ENCODE data around the gene SCGB1D1. TPM values are rescaled to one million over a fixed set of nuclear protein-coding genes. Genes with fewer than 3 reads are reported as not detected.
"Not testable (repeated sequence)": the region's sequence is repeated elsewhere in the genome, so short reads cannot be mapped to it uniquely, and the experiment has no call there.

Gene SCGB1D1
- total and polyA plus RNA-seq, 2 donors: not detected

DNA sequence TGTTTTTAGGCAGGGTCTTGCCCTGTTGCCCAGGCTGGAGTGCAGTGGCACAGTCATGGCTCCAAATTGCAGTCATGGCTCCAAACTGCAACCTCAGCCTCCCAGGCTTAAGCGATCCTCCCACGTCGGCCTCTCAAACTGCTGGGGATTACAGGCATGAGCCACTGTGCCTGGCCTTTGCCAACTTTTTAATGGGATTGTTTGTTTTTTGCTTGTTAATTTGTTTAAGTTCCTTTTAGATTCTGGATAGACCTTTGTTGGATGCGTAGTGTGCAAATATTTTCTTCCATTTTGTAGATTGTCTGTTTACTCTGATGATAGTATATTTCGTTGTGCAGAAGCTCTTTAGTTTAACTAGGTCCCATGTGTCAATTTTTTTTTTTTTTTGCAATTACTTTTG is 10.0 kb upstream of the SCGB1D1 start:
- H3K4me3 ChIP-seq (ENCODE audit: low read depth, low read length): no peak overlapping the region
- WGBS: 81% methylated on average over 5 of the region's 5 CpGs
- H3K27ac ChIP-seq (ENCODE audit: low read depth): no peak overlapping the region

DNA sequence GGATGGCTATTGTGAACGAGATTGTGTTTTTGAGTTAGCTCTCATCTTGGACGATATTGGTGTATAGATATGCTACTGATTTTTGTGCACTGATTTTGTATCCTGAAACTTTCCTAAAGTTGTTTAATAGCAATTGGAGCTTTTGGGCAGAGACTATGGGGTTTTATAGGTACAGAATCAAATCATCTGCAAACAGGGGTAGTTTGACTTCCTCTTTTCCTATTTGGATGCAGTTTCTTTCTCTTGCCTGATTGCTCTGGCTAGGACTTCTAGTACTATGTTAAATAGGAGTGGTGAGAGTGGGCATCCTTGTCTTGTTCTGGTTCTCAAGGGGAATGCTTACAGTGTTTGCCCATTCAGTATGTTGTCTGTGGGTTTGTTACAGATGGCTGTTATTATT is 8.9 kb upstream of the SCGB1D1 start:
- no peaks in the 10 kb centered on the region for H3K36me3 ChIP-seq (ENCODE audit: insufficient read depth)
- H3K4me3 ChIP-seq (ENCODE audit: low read depth, low read length): no peak overlapping the region
- H3K27ac ChIP-seq (ENCODE audit: low read depth): no peak overlapping the region
- DNase-seq (ENCODE audit: extremely low spot score): no peak
- 64% methylated on average over 2 of the region's 2 CpGs for WGBS
- no peaks in the 10 kb centered on the region for H3K4me1 ChIP-seq (ENCODE audit: insufficient read depth)

More for the DNA sequence above, 10.0 kb upstream of the SCGB1D1 start:
- H3K4me1 ChIP-seq (ENCODE audit: insufficient read depth): no peaks in the 10 kb centered on the region
- no peak for DNase-seq (ENCODE audit: extremely low spot score)
- H3K36me3 ChIP-seq (ENCODE audit: insufficient read depth): no peaks in the 10 kb centered on the region

DNA sequence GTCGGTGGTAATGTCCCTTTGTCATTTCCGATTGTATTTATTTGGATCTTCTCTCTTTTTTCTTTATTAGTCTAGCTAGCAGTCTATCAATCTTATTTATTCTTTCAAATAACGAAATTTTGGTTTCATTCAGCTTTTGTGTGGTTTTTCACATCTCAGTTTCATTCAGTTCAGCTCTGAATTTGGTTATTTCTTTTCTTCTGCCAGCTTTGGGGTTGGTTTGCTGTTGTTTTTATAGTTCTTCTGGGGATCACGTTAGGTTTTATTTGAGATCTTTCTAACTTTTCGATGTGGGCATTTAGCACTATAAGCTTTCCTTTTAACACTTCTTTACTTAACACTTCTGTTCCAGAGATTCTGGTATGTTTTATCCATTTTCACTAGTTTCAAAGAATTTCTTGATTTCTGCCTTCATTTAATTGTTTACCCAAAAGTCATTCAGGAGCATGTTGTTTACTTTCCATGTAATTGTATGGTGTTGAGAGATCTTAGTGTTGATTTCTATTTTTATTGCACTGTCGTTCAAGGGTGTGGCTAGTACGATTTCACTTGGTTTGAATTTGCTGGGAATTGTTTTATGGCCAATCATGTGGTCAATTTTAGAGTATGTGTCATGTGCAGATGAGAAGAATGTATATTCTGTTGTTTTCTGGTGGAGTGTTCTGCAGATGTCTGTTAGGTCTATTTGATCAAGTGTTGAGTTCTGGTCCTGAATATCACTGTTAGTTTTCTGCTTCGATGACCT is 7.7 kb upstream of the SCGB1D1 start:
- WGBS: 54% methylated on average over 8 of the region's 8 CpGs

DNA sequence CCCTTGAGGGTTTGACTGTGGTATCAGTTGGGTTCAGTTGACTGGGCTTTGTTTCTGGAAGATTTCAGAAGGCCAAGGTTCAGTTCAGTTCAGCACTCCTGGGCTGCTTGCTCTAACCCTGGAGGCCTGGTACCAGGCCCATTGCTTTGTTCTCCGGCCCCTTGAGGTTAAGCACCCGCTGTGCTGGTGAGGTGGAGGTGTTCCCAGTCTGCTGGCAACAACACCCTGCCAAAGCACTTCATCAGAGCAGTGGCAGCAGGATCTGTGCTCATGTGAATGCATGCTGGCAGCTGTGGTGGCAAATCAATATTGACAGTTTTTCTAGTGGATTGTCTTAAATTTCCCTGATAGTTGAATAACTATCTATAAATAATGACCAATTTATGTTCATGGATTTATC is 3.8 kb upstream of the SCGB1D1 start:
- no peaks in the 10 kb centered on the region for H3K36me3 ChIP-seq (ENCODE audit: insufficient read depth)
- no peak for DNase-seq (ENCODE audit: extremely low spot score)

More for the DNA sequence above, 7.7 kb upstream of the SCGB1D1 start:
- Histone ChIP-seq H3K4me1 (ENCODE audit: insufficient read depth) (no peaks in the 10 kb centered on the region), H3K36me3 (ENCODE audit: insufficient read depth) (no peaks in the 10 kb centered on the region), H3K4me3 (ENCODE audit: low read depth, low read length) (no peak overlapping the region), H3K27ac (ENCODE audit: low read depth) (no peak overlapping the region)
- no peak for DNase-seq (ENCODE audit: extremely low spot score)

DNA sequence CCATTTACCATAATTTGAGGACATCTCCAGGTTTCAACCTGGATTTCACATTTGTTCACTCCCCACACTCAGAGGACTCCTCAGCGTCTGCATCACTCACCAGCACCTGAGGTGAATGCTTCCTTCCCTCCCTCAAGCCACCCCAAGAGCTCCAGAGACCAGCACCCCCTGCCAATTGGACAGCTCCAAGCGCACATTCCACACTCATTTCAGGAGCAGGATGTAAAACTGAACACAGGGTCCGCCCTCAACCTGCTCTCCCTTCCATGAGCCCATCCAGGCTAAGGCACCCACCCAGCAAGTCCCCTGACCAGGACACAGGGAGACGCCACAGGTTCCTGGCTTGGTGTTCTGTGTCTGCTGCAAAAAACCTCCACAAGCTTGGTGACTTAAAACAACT is 3.9 kb downstream of the SCGB1D1 start:
- Histone ChIP-seq H3K4me3 (ENCODE audit: low read depth, low read length) (no peak overlapping the region), H3K4me1 (ENCODE audit: insufficient read depth) (no peaks in the 10 kb centered on the region), H3K27ac (ENCODE audit: low read depth) (no peak overlapping the region), H3K36me3 (ENCODE audit: insufficient read depth) (no peaks in the 10 kb centered on the region)
- DNase-seq (ENCODE audit: extremely low spot score): no peak
- 60% methylated on average over 4 of the region's 4 CpGs for WGBS

More for the DNA sequence above, 3.8 kb upstream of the SCGB1D1 start:
- Histone ChIP-seq H3K27ac (ENCODE audit: low read depth) (no peak overlapping the region), H3K4me1 (ENCODE audit: insufficient read depth) (no peaks in the 10 kb centered on the region), H3K4me3 (ENCODE audit: low read depth, low read length) (no peak overlapping the region)
- WGBS: 53% methylated on average over 2 of the region's 2 CpGs

DNA sequence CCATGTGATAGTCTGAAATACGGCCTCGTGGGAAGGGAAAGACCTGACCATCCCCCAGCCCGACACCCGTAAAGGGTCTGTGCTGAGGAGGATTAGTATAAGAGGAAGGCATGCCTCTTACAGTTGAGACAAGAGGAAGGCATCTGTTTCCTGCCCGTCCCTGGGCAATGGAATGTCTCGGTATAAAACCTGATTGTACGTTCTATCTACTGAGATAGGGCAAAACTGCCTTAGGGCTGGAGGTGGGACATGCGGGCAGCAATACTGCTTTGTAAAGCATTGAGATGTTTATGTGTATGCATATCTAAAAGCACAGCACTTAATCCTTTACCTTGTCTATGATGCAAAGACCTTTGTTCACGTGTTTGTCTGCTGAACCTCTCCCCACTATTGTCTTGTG is 5.0 kb downstream of the SCGB1D1 start:
- WGBS: 8% methylated on average over 4 of the region's 9 CpGs
- H3K4me3 ChIP-seq (ENCODE audit: low read depth, low read length); H3K36me3 ChIP-seq (ENCODE audit: insufficient read depth): not testable (repeated sequence)

DNA sequence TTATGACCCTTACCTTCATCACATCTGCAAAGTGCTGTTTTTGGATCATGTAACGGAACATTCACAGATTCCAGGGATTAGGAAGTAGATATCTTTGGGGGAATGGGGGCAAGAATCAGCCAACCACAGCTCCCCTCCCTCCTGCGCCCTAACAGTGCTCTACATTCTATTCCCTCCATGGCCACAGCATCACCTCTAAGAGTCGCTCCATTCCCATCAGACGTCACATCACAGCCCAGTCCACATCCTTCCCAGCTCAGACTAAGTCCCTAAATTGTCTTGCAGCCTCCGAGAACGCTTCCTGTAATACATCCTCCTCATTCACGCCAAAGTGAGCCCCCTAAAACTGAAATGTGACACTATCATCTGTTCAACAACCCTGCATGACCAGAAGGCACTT is 5.9 kb downstream of the SCGB1D1 start:
- 48% methylated on average over 7 of the region's 7 CpGs for WGBS
- Histone ChIP-seq H3K4me3 (ENCODE audit: low read depth, low read length) (no peak overlapping the region), H3K4me1 (ENCODE audit: insufficient read depth) (no peaks in the 10 kb centered on the region), H3K27ac (ENCODE audit: low read depth) (no peak overlapping the region), H3K36me3 (ENCODE audit: insufficient read depth) (no peaks in the 10 kb centered on the region)
- DNase-seq (ENCODE audit: extremely low spot score): no peak

More for the DNA sequence above, 5.0 kb downstream of the SCGB1D1 start:
- H3K4me1 ChIP-seq (ENCODE audit: insufficient read depth); DNase-seq (ENCODE audit: extremely low spot score); H3K27ac ChIP-seq (ENCODE audit: low read depth): not testable (repeated sequence)

DNA sequence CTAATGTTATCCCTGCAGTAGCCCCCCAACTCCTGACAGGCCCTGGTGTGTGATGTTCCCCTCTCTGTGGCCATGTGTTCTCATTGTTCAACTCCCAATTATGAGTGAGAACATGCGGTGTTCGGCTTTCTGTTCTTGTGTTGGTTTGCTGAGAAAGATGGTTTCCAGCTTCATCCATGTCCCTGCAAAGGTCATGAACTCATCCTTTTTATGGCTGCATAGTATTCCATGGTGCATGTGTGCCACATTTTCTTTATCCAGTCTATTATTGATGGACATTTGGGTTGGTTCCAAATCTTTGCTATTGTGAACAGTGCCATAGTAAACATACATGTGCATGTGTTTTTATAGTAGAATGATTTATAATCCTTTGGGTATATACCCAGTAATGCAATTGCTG is 7.4 kb downstream of the SCGB1D1 start:
- H3K4me1 ChIP-seq (ENCODE audit: insufficient read depth); H3K36me3 ChIP-seq (ENCODE audit: insufficient read depth); H3K27ac ChIP-seq (ENCODE audit: low read depth); H3K4me3 ChIP-seq (ENCODE audit: low read depth, low read length); DNase-seq (ENCODE audit: extremely low spot score): not testable (repeated sequence)
- WGBS: 77% methylated on average over 2 of the region's 2 CpGs

DNA sequence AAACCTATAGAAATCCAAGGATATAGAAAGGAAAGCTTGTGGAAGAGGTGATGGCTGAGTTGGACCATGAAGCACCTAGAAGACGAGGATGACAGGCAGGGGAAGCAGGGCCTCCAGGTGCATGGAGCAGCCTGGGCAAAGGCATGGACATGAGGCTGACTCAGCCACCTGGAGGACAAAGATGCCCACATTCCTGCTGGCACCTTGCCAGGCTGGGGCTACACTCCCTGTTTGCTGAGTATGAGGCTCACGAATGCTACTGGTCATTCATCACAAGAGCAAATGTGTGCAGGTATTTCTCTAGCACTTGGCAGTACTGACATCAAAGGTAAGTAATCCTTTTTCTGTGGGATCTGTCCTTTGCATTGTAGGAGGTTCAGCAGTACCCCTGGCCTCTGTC is 11.4 kb downstream of the SCGB1D1 start:
- Histone ChIP-seq H3K36me3 (ENCODE audit: insufficient read depth) (no peaks in the 10 kb centered on the region), H3K4me3 (ENCODE audit: low read depth, low read length) (no peak overlapping the region), H3K4me1 (ENCODE audit: insufficient read depth) (no peaks in the 10 kb centered on the region), H3K27ac (ENCODE audit: low read depth) (no peak overlapping the region)
- DNase-seq (ENCODE audit: extremely low spot score): no peak
- 74% methylated on average over 2 of the region's 2 CpGs for WGBS

DNA sequence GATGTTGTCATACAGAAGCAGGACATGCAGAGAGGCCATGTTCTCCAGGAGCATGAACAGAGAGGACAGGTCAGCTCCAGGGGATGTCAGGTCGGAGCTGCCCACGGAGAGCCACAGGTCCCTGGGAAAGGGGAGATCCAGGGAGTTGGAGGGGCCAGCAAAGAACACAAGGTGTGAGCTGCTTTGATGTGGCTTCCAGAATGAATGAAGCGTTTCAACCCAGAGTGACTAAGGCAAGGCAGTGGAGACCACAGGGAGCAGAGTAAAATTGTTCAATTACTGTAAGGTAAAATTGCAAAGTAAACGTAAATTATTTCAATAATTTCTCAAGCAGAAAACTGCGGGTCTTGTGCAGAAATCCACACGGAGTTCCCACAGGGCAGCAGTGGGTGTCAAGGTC is 12.9 kb downstream of the SCGB1D1 start:
- WGBS: 72% methylated on average over 6 of the region's 6 CpGs
- H3K27ac ChIP-seq (ENCODE audit: low read depth): no peak overlapping the region

DNA sequence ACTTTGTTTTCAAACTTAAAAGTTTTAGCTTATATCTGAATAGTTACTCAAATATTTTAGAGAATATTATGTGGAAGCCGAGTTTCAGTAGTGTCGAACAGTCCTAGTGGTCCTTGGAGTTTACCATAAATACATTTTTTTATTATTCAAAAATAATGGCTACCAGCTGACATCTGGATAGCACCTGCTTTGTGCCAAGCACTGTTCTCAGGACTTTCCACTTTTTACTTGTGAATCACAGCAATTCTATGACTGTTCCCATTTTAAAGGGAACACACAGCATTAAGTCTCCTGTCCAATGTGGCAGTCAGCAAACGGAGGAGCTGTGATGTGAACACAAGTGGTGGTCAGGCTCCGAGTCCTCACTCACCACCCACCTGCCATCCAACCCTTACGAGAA is 14.4 kb downstream of the SCGB1D1 start:
- DNase-seq (ENCODE audit: extremely low spot score): no peak
- Histone ChIP-seq H3K36me3 (ENCODE audit: insufficient read depth) (no peaks in the 10 kb centered on the region), H3K27ac (ENCODE audit: low read depth) (no peak overlapping the region), H3K4me3 (ENCODE audit: low read depth, low read length) (no peak overlapping the region), H3K4me1 (ENCODE audit: insufficient read depth) (no peaks in the 10 kb centered on the region)
- 87% methylated on average over 5 of the region's 5 CpGs for WGBS

More for the DNA sequence above, 12.9 kb downstream of the SCGB1D1 start:
- DNase-seq (ENCODE audit: extremely low spot score): no peak
- Histone ChIP-seq H3K4me3 (ENCODE audit: low read depth, low read length) (no peak overlapping the region), H3K4me1 (ENCODE audit: insufficient read depth) (no peaks in the 10 kb centered on the region), H3K36me3 (ENCODE audit: insufficient read depth) (no peaks in the 10 kb centered on the region)

DNA sequence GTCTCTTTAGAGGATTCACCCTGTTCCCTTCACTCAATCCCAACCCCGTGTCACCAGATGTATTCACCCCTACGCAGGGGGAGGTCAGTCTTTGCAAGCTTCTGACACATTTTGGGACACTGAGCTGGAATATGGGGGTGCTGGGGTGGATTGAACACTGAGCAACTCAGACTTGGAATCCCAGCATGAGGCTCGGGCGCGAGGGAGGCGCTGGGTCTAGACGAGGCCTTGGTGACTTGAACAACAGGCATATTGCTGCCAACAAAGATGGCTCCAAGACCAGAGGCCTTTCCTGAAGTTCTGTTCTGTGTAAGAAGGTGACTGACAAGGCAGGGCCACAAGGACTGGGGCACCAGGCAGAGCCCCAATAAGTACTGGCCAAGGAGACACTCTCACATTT is 15.4 kb downstream of the SCGB1D1 start:
- DNase-seq (ENCODE audit: extremely low spot score): no peak
- WGBS: 85% methylated on average over 7 of the region's 7 CpGs
- H3K4me3 ChIP-seq (ENCODE audit: low read depth, low read length): no peak overlapping the region
- H3K27ac ChIP-seq (ENCODE audit: low read depth): no peak overlapping the region
- H3K36me3 ChIP-seq (ENCODE audit: insufficient read depth): no peaks in the 10 kb centered on the region
- H3K4me1 ChIP-seq (ENCODE audit: insufficient read depth): no peaks in the 10 kb centered on the region

DNA sequence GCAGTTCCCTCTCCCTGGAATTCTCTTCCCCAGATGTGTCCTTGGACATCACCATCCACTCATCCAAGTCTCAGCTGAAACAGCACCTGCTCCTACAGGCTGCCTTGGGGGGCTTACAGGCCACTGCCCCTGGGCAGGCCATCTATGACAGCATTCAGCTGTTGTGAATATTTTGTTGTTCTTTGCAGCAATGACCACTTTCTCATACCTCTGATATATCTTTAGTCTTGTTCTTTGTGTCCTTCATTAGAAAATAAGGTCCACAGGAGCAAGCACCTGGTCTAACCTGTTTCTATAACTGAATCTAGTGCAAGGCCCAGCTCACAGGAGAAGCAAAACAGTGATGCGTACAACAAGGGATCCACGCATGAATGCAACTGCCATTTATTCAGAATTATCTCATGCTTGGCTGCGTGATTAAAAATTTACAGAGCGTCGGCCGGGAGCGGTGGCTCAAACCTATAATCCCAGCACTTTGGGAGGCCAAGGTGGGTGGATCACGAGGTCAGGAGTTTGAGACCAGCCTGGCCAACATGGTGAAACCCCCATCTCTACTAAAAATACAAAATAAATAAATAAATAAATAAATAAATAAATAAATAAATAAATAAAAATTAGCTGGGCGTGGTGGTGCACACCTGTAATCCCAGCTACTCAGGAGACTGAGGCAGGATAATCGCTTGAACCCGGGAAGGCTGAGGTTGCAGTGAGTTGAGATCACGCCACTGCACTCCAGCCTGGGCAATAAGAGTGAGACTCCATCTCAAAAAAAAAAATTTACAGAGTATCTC is 16.5 kb downstream of the SCGB1D1 start:
- not testable (repeated sequence) for H3K4me1 ChIP-seq (ENCODE audit: insufficient read depth); H3K27ac ChIP-seq (ENCODE audit: low read depth); H3K4me3 ChIP-seq (ENCODE audit: low read depth, low read length); H3K36me3 ChIP-seq (ENCODE audit: insufficient read depth); DNase-seq (ENCODE audit: extremely low spot score)
- 91% methylated on average over 12 of the region's 12 CpGs for WGBS

DNA sequence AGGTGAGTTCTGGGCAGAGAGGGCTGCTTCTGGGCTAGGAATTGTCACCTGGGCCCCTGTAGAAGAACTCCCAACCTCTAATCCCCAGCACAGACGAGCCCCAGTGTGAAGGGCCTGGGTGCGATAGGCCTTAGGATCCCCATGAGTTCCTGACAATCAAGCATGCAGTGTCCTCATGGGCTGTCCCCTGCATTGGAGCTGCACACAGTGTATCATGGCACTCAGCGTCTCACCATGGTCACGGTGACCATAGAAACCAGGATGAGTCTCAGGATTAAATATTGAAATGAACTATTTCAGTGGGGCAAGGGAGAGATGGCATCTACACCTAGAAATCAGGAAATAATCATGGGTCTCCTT is 18.7 kb downstream of the SCGB1D1 start:
- Histone ChIP-seq H3K27ac (ENCODE audit: low read depth) (no peak overlapping the region), H3K4me3 (ENCODE audit: low read depth, low read length) (no peak overlapping the region), H3K36me3 (ENCODE audit: insufficient read depth) (no peaks in the 10 kb centered on the region), H3K4me1 (ENCODE audit: insufficient read depth) (no peaks in the 10 kb centered on the region)
- no peak for DNase-seq (ENCODE audit: extremely low spot score)
- 66% methylated on average over 4 of the region's 4 CpGs for WGBS
